Left lung (tissue), 10 donors: ENCODE measurements around the gene KRTAP4-4. TPM values are rescaled to one million over a fixed set of nuclear protein-coding genes. Genes with fewer than 3 reads are reported as not detected.
"Not testable (repeated sequence)": the region's sequence is repeated elsewhere in the genome, so short reads cannot be mapped to it uniquely, and the experiment has no call there.

Experiments
- ATAC-seq: fragments of 200-7000 bp; cut with Tn5 transposase; one replicate; pipeline ENCODE4 v1.9.1; 2020; ENCODE audit warnings: moderate library complexity
- DNase-seq, 4 donors: peaks; one replicate each; pipeline ENCODE4 v3.0.0-alpha.2; 2013 to 2020
- H3K27ac ChIP-seq, 2 donors: fragments of 200-600 bp; sonication (generic) in 1 of 2; one replicate each; pipeline versions ENCODE4 v1.5.0 to v1.8.0; 2020 to 2021
- H3K27me3 ChIP-seq, 2 donors: fragments of 200-600 bp; sonication (generic) in 1 of 2; one replicate each; pipeline versions ENCODE4 v1.5.0 to v1.8.0; 2020 to 2021
- H3K36me3 ChIP-seq, 2 donors: fragments of 200-600 bp; sonication (generic) in 1 of 2; one replicate each; pipeline versions ENCODE4 v1.5.0 to v1.8.0; 2020 to 2021
- H3K4me1 ChIP-seq, 2 donors: fragments of 200-600 bp; one replicate each; pipeline ENCODE4 v1.8.0; 2021
- H3K4me3 ChIP-seq, 2 donors: fragments of 200-600 bp; sonication (generic) in 1 of 2; one replicate each; pipeline versions ENCODE4 v1.5.0 to v1.8.0; 2020 to 2021; ENCODE audit warnings: mild to moderate bottlenecking in 1 of 2
- H3K9me3 ChIP-seq, 2 donors: fragments of 200-600 bp; sonication (generic) in 1 of 2; one replicate each; pipeline versions ENCODE4 v1.5.0 to v1.8.0; 2020 to 2021
- intact Hi-C, 2 donors: fragments of 100-400 bp; cut with DNase I; formaldehyde crosslinking; loops; one replicate each; pipeline versions ENCODE4 v1.11.2 to v1.14.2; 2022
- polyA plus RNA-seq, 6 donors: library from polyadenylated mRNA; unstranded; fragments of 120-200 nt; gene quantifications; one replicate each; pipeline ENCODE4 v1.2.1, GENCODE V29; 2013; ENCODE audit not compliant: insufficient read length in 6 of 6
- total RNA-seq, 2 donors: library from RNA; stranded (reverse); fragmentation: NEBNext Ultra II Directional; extraction: Animal tissue kit (Norgen Biotek cat#: 25700); gene quantifications; one replicate each; pipeline ENCODE4 v1.2.1, GENCODE V29; 2021
- TF ChIP-seq, protein P1 (sequence below), 2 donors: fragments of 200-600 bp; sonication (generic) in 1 of 2; IDR thresholded peaks; one replicate each; pipeline versions ENCODE4 v1.5.0 to v1.8.0; 2021; ENCODE audit warnings: antibody characterized with exemption in 2 of 2
- donor health status: DM: no; HTN: yes; CAD: no.
- donor health status: DM: no; HTN: no; CAD: no.

Gene KRTAP4-4
- total and polyA plus RNA-seq, 8 donors, result not detected

DNA sequence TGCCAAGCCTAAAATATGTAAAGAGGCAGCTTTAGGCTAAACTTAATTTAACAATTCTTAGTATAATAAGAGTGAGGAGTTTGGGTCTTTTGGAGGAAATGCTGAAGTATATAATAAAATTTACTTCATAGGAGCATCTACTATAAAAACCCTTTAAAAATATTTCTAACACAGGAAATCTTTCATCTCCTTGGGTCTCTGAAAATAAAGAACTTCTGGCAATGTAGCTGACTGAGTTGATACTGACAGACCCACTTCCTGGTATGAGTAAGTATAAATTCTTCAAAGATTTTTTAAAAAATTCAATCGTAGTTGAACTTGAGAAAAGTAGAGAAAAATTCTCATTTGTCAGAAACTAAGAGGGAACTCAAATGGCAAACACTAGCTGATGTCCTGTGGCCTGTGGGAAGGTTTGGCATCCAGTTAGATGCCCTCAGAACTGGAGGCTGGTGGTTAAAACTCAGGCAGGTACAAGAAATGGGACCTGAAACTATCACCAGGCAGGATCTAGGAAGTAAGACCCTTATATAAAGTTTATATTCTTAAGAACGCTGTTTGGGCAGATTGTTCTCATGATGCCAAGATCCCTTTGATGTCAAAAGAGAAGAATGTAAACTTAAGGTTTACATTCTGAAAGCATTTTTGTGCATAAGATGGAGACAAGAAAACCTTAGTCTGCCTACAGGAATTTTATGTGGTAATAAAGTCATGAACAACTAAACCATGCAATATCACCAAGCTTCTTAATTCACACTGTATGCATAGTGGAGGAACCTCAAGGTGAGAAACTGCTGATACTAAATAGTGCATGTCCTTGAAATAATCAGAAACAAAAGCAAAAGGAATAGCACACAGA lies 26.4 kb downstream of the KRTAP4-4 start:
- H3K4me1 ChIP-seq, result no peaks in the 10 kb centered on the region
- H3K36me3 ChIP-seq, result no peaks in the 10 kb centered on the region
- ATAC-seq, result no peak
- H3K9me3 ChIP-seq, result peaks cover 0 to under 1% of the 10 kb centered on the region in 2 donors
- TF ChIP-seq, protein P1, sequence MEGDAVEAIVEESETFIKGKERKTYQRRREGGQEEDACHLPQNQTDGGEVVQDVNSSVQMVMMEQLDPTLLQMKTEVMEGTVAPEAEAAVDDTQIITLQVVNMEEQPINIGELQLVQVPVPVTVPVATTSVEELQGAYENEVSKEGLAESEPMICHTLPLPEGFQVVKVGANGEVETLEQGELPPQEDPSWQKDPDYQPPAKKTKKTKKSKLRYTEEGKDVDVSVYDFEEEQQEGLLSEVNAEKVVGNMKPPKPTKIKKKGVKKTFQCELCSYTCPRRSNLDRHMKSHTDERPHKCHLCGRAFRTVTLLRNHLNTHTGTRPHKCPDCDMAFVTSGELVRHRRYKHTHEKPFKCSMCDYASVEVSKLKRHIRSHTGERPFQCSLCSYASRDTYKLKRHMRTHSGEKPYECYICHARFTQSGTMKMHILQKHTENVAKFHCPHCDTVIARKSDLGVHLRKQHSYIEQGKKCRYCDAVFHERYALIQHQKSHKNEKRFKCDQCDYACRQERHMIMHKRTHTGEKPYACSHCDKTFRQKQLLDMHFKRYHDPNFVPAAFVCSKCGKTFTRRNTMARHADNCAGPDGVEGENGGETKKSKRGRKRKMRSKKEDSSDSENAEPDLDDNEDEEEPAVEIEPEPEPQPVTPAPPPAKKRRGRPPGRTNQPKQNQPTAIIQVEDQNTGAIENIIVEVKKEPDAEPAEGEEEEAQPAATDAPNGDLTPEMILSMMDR (IDR thresholded peaks at IDR 0.05), result no peak
- H3K27me3 ChIP-seq, result no peaks in the 10 kb centered on the region
- intact Hi-C loops, result no loop called here
- no peak for DNase-seq
- H3K27ac ChIP-seq, result no peak overlapping the region
- no peak overlapping the region for H3K4me3 ChIP-seq

DNA sequence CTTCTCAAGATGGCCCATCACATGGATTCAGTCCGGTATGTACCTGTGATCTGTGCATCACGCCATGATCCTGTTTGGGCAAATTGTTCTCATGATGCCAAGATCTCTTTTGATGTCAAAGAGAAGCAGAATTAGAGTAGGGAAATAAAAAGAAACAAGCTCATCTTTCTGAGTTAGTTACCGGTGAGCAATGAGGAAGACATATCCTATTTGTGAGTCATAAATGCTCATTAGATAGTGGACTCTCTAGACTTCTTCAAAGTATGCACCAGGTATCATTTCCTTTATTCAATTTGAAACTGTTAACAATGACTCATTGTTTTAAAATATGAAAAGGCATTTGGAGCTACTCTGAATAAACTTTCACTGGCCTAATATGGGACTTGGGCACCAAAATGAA lies 28.6 kb downstream of the KRTAP4-4 start:
- H3K27me3 ChIP-seq, result no peaks in the 10 kb centered on the region
- no peak for DNase-seq
- no peaks in the 10 kb centered on the region for H3K4me1 ChIP-seq
- H3K4me3 ChIP-seq, result no peak overlapping the region
- TF ChIP-seq, protein P1 (IDR thresholded peaks at IDR 0.05), result no peak
- no peak for ATAC-seq
- no peak overlapping the region for H3K27ac ChIP-seq
- H3K36me3 ChIP-seq, result no peaks in the 10 kb centered on the region
- H3K9me3 ChIP-seq, result no peaks in the 10 kb centered on the region
- intact Hi-C loops, result no loop called here

- intact Hi-C loops, result no loop called here
- H3K9me3 ChIP-seq, result no peaks in the 10 kb centered on the region
- no peaks in the 10 kb centered on the region for H3K36me3 ChIP-seq
- DNase-seq (no peak), ATAC-seq (no peak)
- TF ChIP-seq, protein P1 (IDR thresholded peaks at IDR 0.05), result no peak
- no peaks in the 10 kb centered on the region for H3K4me1 ChIP-seq
- H3K4me3 ChIP-seq, result no peak overlapping the region
- no peak overlapping the region for H3K27ac ChIP-seq
- peaks cover 0 to 8% of the 10 kb centered on the region in 2 donors for H3K27me3 ChIP-seq
Observed at GRCh38 chr17:41127371-41127770, 33.2 kb downstream of the KRTAP4-4 start.

GRCh38 chr17:41126412-41126811 lies 34.1 kb downstream of the KRTAP4-4 start:
- Histone ChIP-seq H3K4me1 (no peaks in the 10 kb centered on the region), H3K36me3 (no peaks in the 10 kb centered on the region), H3K27me3 (peaks cover 0 to 8% of the 10 kb centered on the region in 2 donors), H3K9me3 (no peaks in the 10 kb centered on the region), H3K27ac (no peak overlapping the region), H3K4me3 (no peak overlapping the region)
- intact Hi-C loops, result no loop called here
- TF ChIP-seq, protein P1 (IDR thresholded peaks at IDR 0.05), result no peak
- no peak for DNase-seq
- no peak for ATAC-seq

DNA sequence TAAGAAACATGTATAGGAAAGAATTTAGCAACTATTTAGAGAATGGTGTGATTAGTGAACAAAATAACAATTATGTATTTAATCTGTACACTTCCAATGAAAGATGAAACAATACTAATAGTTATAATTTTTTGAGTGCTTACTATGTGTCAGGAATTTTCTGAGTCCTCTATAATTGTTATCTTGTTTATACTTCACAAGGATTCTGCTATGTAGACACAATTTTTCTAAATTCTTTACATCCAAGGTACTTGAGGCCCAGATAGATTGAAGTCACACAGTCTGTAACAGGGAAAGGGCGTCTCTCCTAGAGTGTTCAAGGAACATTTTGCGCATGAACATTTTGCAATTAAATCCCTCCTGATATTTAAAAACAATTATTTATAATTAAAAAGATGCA lies 35.5 kb downstream of the KRTAP4-4 start:
- TF ChIP-seq, protein P1 (IDR thresholded peaks at IDR 0.05), result no peak
- Histone ChIP-seq H3K4me1 (no peaks in the 10 kb centered on the region), H3K27ac (no peak overlapping the region), H3K27me3 (peaks cover 0 to 8% of the 10 kb centered on the region in 2 donors), H3K36me3 (no peaks in the 10 kb centered on the region), H3K9me3 (no peaks in the 10 kb centered on the region), H3K4me3 (no peak overlapping the region)
- DNase-seq, result no peak
- intact Hi-C loops, result no loop called here
- ATAC-seq, result no peak

DNA sequence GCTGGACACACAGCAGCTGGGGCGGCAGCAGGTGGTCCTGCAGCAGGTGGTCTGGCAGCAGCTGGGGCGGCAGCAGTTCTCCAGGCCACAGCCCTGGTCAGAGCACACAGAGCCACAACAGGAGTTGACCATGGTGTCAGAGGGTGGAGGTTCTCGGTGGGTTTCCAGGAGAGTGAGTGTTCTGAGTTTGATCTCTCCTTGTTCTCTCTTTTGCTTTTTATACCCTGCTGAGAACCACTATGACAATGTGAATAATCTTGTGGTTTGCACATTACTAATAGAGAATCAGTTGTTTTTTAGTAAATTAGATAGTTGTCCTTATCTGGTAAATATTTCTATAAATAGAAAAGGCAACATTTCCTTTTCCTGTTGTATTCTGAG lies 36.6 kb downstream of the KRTAP4-4 start, which contains the start of gene KRTAP4-12:
Gene KRTAP4-12, minus strand, starts transcription at position 192 of the 381 bp plus-strand sequence. Its CDS starts 60 bp downstream, at position 132.
- DNase-seq, H3K4me3 ChIP-seq, H3K36me3 ChIP-seq, H3K9me3 ChIP-seq, H3K4me1 ChIP-seq, ATAC-seq, H3K27me3 ChIP-seq, H3K27ac ChIP-seq, intact Hi-C loops: not testable (repeated sequence)

DNA sequence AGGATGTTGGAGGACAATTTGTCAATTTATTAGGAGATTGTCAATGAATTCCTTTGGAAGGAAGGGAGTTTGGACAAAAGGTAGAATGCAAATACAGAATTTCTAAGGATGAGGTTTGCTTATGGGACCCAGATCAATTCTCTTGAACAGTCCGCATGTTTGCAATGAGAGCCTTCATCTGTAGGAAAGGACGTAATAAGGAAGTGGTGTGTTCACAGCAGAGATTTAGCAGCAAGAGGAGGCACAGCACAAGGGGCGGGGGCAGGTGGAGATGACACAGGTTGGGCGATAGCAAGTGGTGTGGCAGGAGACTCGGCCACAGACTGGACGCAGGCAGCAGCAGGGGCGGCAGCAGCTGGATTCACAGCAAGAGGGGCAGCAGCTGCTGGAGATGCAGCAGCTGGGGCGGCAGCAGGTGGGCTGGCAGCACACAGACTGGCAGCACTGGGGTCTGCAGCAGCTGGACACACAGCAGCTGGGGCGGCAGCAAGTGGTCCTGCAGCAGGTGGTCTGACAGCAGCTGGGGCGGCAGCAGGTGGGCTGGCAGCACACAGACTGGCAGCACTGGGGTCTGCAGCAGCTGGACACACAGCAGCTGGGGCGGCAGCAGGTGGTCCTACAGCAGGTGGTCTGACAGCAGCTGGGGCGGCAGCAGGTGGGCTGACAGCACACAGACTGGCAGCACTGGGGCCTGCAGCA lies 37.1 kb downstream of the KRTAP4-4 start:
- DNase-seq, H3K4me3 ChIP-seq, intact Hi-C loops, H3K9me3 ChIP-seq, H3K4me1 ChIP-seq, H3K27ac ChIP-seq, H3K36me3 ChIP-seq, ATAC-seq, H3K27me3 ChIP-seq: not testable (repeated sequence)
